Right atrium auricular region (tissue), 2 donors: ENCODE results near the gene MEGF8. TPM values are rescaled to one million over a fixed set of nuclear protein-coding genes. Genes with fewer than 3 reads are reported as not detected.

Source experiments
- DNase-seq: peaks from one replicate; pipeline ENCODE4 v3.0.0-alpha.2; 2019; ENCODE audit warnings: low spot score
- H3K27ac ChIP-seq, 2 donors: fragments of 200-600 bp; sonication (generic); 1 replicate in 1 of 2; 2 replicates in 1 of 2; pipeline ENCODE4 v1.5.1; 2016 to 2019
- H3K27me3 ChIP-seq, 2 donors: fragments of 200-600 bp; sonication (generic); one replicate each; pipeline versions ENCODE4 v1.5.1 to v1.6.0; 2017 to 2019
- H3K36me3 ChIP-seq: fragments of 200-600 bp; sonication (generic); one replicate; pipeline ENCODE4 v1.5.1; 2016
- H3K4me1 ChIP-seq, 2 donors: fragments of 200-600 bp; sonication (generic); one replicate each; pipeline versions ENCODE4 v1.5.1 to v1.6.0; 2017 to 2019
- H3K4me3 ChIP-seq, 2 donors: fragments of 200-600 bp; sonication (generic); 1 replicate in 1 of 2; 2 replicates in 1 of 2; pipeline ENCODE4 v1.5.1; 2017 to 2019; ENCODE audit warnings: mild to moderate bottlenecking in 1 of 2, moderate library complexity in 1 of 2
- H3K9me3 ChIP-seq, 2 donors: fragments of 200-600 bp; sonication (generic); one replicate each; pipeline ENCODE4 v1.5.1; 2019
- CTCF ChIP-seq, 2 donors: fragments of 200-600 bp; sonication (generic); IDR thresholded peaks; one replicate each; pipeline ENCODE4 v1.5.1; 2019; ENCODE audit warnings: antibody characterized with exemption in 2 of 2
- total RNA-seq, 2 donors: library from RNA; depleted of rRNA; stranded (reverse); fragments of >200 nt; gene quantifications; one replicate each; pipeline ENCODE4 v1.1.0, GENCODE V29; 2016

MEGF8 gene
- total RNA-seq, 2 donors from 2014 or later, result 24.3 to 31.2 TPM

GRCh38 chr19:42332059-42332458, 6.6 kb downstream of the MEGF8 start:
- Histone ChIP-seq H3K27me3 (no peaks in the 10 kb centered on the region), H3K27ac (no peak overlapping the region), H3K36me3 (peaks cover 17% of the 10 kb centered on the region), H3K4me1 (peaks cover 0 to 12% of the 10 kb centered on the region in 2 donors), H3K9me3 (no peaks in the 10 kb centered on the region), H3K4me3 (no peak overlapping the region)
- TF ChIP-seq CTCF (IDR thresholded peaks at IDR 0.05), result no peak
- DNase-seq, result no peak

GRCh38 chr19:42333018-42333417, 7.6 kb downstream of the MEGF8 start:
- H3K27ac ChIP-seq, result no peak overlapping the region
- DNase-seq, result no peak
- H3K27me3 ChIP-seq, result no peaks in the 10 kb centered on the region
- no peaks in the 10 kb centered on the region for H3K9me3 ChIP-seq
- H3K4me1 ChIP-seq, result peaks cover 0 to 2% of the 10 kb centered on the region in 2 donors
- no peak overlapping the region for H3K4me3 ChIP-seq
- TF ChIP-seq CTCF (IDR thresholded peaks at IDR 0.05), result no peak
- H3K36me3 ChIP-seq, result peaks cover 17% of the 10 kb centered on the region

GRCh38 chr19:42333975-42334696, 8.7 kb downstream of the MEGF8 start:
- Histone ChIP-seq H3K27me3 (no peaks in the 10 kb centered on the region), H3K4me1 (no peaks in the 10 kb centered on the region), H3K4me3 (no peak overlapping the region), H3K27ac (no peak overlapping the region), H3K36me3 (peaks cover 17% of the 10 kb centered on the region), H3K9me3 (no peaks in the 10 kb centered on the region)
- no peak for DNase-seq
- no peak for TF ChIP-seq CTCF (IDR thresholded peaks at IDR 0.05)

- H3K9me3 ChIP-seq, result no peaks in the 10 kb centered on the region
- no peak for TF ChIP-seq CTCF (IDR thresholded peaks at IDR 0.05)
- no peaks in the 10 kb centered on the region for H3K27me3 ChIP-seq
- no peak overlapping the region for H3K4me3 ChIP-seq
- H3K36me3 ChIP-seq, result peaks cover 17% of the 10 kb centered on the region
- no peaks in the 10 kb centered on the region for H3K4me1 ChIP-seq
- no peak overlapping the region for H3K27ac ChIP-seq
- DNase-seq, result no peak
Observed at GRCh38 chr19:42334697-42335373, 9.4 kb downstream of the MEGF8 start.

GRCh38 chr19:42335374-42335936, 10.0 kb downstream of the MEGF8 start:
- Histone ChIP-seq H3K27me3 (no peaks in the 10 kb centered on the region), H3K4me3 (no peak overlapping the region), H3K36me3 (peaks cover 17% of the 10 kb centered on the region), H3K27ac (no peak overlapping the region), H3K4me1 (no peaks in the 10 kb centered on the region), H3K9me3 (no peaks in the 10 kb centered on the region)
- no peak for DNase-seq
- TF ChIP-seq CTCF (IDR thresholded peaks at IDR 0.05), result no peak
